H9 (cell line): Measurements from ENCODE around the gene KLRB1. TPM values are rescaled to one million over a fixed set of nuclear protein-coding genes. Genes with fewer than 3 reads are reported as not detected.

Experiments used
- DNase-seq: peaks from one replicate; pipeline ENCODE4 v3.0.0-alpha.2; 2017
- H2AFZ ChIP-seq: one replicate; pipeline ENCODE4 v1.6.1; 2013; ENCODE audit warnings: mild to moderate bottlenecking, low read length, control low read depth, moderate library complexity
- H2AK5ac ChIP-seq: 2 replicates; pipeline ENCODE4 v1.6.1; 2013; ENCODE audit warnings: low read length, control low read depth, mixed read lengths; ENCODE audit not compliant: insufficient read length
- H2BK120ac ChIP-seq: one replicate; pipeline ENCODE4 v1.6.1; 2013; ENCODE audit warnings: low read depth, mild to moderate bottlenecking, low read length, control low read depth, inconsistent platforms; ENCODE audit not compliant: poor library complexity, severe bottlenecking
- H2BK12ac ChIP-seq: 2 replicates; pipeline ENCODE4 v1.6.1; 2013; ENCODE audit warnings: low read length, control low read depth, mixed read lengths, low read depth; ENCODE audit not compliant: insufficient read length
- H2BK15ac ChIP-seq: 2 replicates; pipeline ENCODE4 v1.6.1; 2013; ENCODE audit warnings: low read depth, low read length, control low read depth
- H2BK20ac ChIP-seq: one replicate; pipeline ENCODE4 v1.6.1; 2013; ENCODE audit warnings: low read depth, mild to moderate bottlenecking, low read length, control low read depth, inconsistent platforms; ENCODE audit not compliant: poor library complexity, severe bottlenecking
- H2BK5ac ChIP-seq: 2 replicates; pipeline ENCODE4 v1.6.1; 2013; ENCODE audit warnings: low read length, control low read depth, mixed read lengths; ENCODE audit not compliant: insufficient read length
- H3K14ac ChIP-seq: 2 replicates; pipeline ENCODE4 v1.6.1; 2013; ENCODE audit warnings: low read length, control low read depth; ENCODE audit not compliant: insufficient read depth
- H3K18ac ChIP-seq: 2 replicates; pipeline ENCODE4 v1.6.1; 2013; ENCODE audit warnings: low read depth, mild to moderate bottlenecking, mixed read lengths, low read length, control low read depth; ENCODE audit not compliant: insufficient read length
- H3K23ac ChIP-seq: 2 replicates; pipeline ENCODE4 v1.6.1; 2013; ENCODE audit warnings: low read length, control low read depth, mixed read lengths, low read depth; ENCODE audit not compliant: insufficient read length
- H3K23me2 ChIP-seq: 2 replicates; pipeline ENCODE4 v1.6.1; 2013; ENCODE audit warnings: low read depth, mild to moderate bottlenecking, mixed read lengths, low read length, control low read depth; ENCODE audit not compliant: insufficient read length, poor library complexity, severe bottlenecking
- H3K27ac ChIP-seq: 2 replicates; pipeline ENCODE4 v1.5.1; 2013; ENCODE audit warnings: low read length, control low read depth, mixed read lengths, low read depth; ENCODE audit not compliant: insufficient read length
- H3K27me3 ChIP-seq: 2 replicates; pipeline ENCODE4 v1.6.1; 2013; ENCODE audit warnings: low read length, control low read depth, inconsistent platforms; ENCODE audit not compliant: insufficient read depth
- H3K4ac ChIP-seq: 2 replicates; pipeline ENCODE4 v1.6.1; 2013; ENCODE audit warnings: low read depth, mild to moderate bottlenecking, control low read depth, inconsistent platforms, low read length, moderate library complexity
- H3K4me1 ChIP-seq: 2 replicates; pipeline ENCODE4 v1.6.1; 2013; ENCODE audit warnings: low read length, control low read depth, inconsistent platforms; ENCODE audit not compliant: insufficient read depth
- H3K4me2 ChIP-seq: 2 replicates; pipeline ENCODE4 v1.6.1; 2013; ENCODE audit warnings: low read length, control low read depth, mixed read lengths; ENCODE audit not compliant: insufficient read length, insufficient read depth
- H3K56ac ChIP-seq: 2 replicates; pipeline ENCODE4 v1.6.1; 2013; ENCODE audit warnings: low read depth, mild to moderate bottlenecking, mixed read lengths, low read length, control low read depth; ENCODE audit not compliant: insufficient read length
- H3K79me1 ChIP-seq: 2 replicates; pipeline ENCODE4 v1.6.1; 2013; ENCODE audit warnings: low read depth, mild to moderate bottlenecking, moderate library complexity, low read length, control low read depth, inconsistent platforms; ENCODE audit not compliant: insufficient read depth, poor library complexity, severe bottlenecking
- H3K79me2 ChIP-seq: 2 replicates; pipeline ENCODE4 v1.6.1; 2013; ENCODE audit warnings: low read length, control low read depth, inconsistent platforms; ENCODE audit not compliant: insufficient read depth
- H3K9ac ChIP-seq: 2 replicates; pipeline ENCODE4 v1.6.1; 2013; ENCODE audit warnings: low read length, control low read depth, mixed read lengths; ENCODE audit not compliant: insufficient read length; ENCODE audit errors: extremely low read depth
- H3K9me3 ChIP-seq: one replicate; pipeline ENCODE4 v1.6.1; 2013; ENCODE audit warnings: low read depth, low read length, inconsistent platforms; ENCODE audit not compliant: control insufficient read depth
- H3T11ph ChIP-seq: one replicate; pipeline ENCODE4 v1.6.1; 2013; ENCODE audit warnings: mild to moderate bottlenecking, low read length, control low read depth, inconsistent platforms
- H4K20me1 ChIP-seq: one replicate; pipeline ENCODE4 v1.6.1; 2013; ENCODE audit not compliant: control insufficient read depth, insufficient read length, insufficient read depth
- H4K5ac ChIP-seq: 2 replicates; pipeline ENCODE4 v1.6.1; 2013; ENCODE audit warnings: low read depth, mild to moderate bottlenecking, mixed read lengths, low read length, control low read depth; ENCODE audit not compliant: insufficient read length
- H4K8ac ChIP-seq: replicated peaks from 2 replicates; pipeline ENCODE4 v1.6.1; 2013; ENCODE audit warnings: low read length, control low read depth, mixed read lengths, low read depth; ENCODE audit not compliant: insufficient read length
- H4K91ac ChIP-seq: 2 replicates; pipeline ENCODE4 v1.6.1; 2013; ENCODE audit warnings: low read depth, mild to moderate bottlenecking, moderate library complexity, mixed read lengths, low read length, control low read depth; ENCODE audit not compliant: insufficient read length
- H3K27ac Mint-ChIP-seq, 3 experiments: 2 replicates in 2 of 3; 3 replicates in 1 of 3; pipeline ENCODE4 v1.8.0; 2020 to 2021; ENCODE audit warnings: mixed read lengths in 3 of 3, mild to moderate bottlenecking in 1 of 3, moderate library complexity in 1 of 3
- H3K27me3 Mint-ChIP-seq: 2 replicates; pipeline ENCODE4 v1.8.0; 2021; ENCODE audit warnings: low read depth, mild to moderate bottlenecking, moderate library complexity, mixed read lengths
- H3K36me3 Mint-ChIP-seq, 3 experiments: 2 replicates in 2 of 3; 3 replicates in 1 of 3; pipeline ENCODE4 v1.8.0; 2020 to 2021; ENCODE audit warnings: low read depth in 3 of 3, mixed read lengths in 3 of 3; ENCODE audit not compliant: insufficient read depth in 1 of 3
- H3K4me1 Mint-ChIP-seq, 2 experiments: 2 replicates each; pipeline ENCODE4 v1.8.0; 2020; ENCODE audit warnings: mixed read lengths in 2 of 2
- H3K4me3 Mint-ChIP-seq, 2 experiments: 2 replicates in 1 of 2; 3 replicates in 1 of 2; pipeline ENCODE4 v1.8.0; 2020 to 2021; ENCODE audit warnings: mild to moderate bottlenecking in 2 of 2, mixed read lengths in 2 of 2, moderate library complexity in 1 of 2
- H3K9me3 Mint-ChIP-seq, 2 experiments: 2 replicates in 1 of 2; 3 replicates in 1 of 2; pipeline ENCODE4 v1.8.0; 2020; ENCODE audit warnings: mild to moderate bottlenecking in 2 of 2, mixed read lengths in 2 of 2, moderate library complexity in 1 of 2
- total RNA-seq: library from RNA; stranded (reverse); gene quantifications from 2 replicates; pipeline ENCODE4 v1.2.1, GENCODE V29; 2021
- TF ChIP-seq, protein P1 (sequence below): fragments of 200-600 bp; sonication (generic); conservative IDR thresholded peaks from 3 replicates; pipeline ENCODE4 v1.8.0; 2021; ENCODE audit warnings: antibody characterized with exemption, mild to moderate bottlenecking

KLRB1 gene
- total RNA-seq, 1 experiment from 2014 or later = 0.15 TPM

DNA sequence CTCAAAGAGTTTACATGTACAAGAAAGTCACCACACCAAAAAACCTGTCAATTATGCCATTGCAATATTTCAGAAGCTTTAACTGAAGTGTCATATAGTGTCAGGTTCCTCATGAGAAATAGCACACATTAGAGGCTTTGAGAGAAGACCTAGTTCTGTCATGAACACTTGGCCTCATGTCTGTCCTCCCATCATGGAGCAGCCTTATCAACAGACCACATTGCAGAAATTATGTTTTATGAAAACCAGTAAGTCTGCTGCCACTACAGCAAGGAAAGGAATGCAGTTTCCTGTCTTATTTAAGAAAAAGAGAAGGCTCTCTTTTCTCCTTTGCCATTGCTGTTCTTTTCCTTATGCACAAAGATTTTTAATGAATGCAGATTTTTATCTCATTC is 35.5 kb upstream of the KLRB1 start:
- TF ChIP-seq, protein P1, sequence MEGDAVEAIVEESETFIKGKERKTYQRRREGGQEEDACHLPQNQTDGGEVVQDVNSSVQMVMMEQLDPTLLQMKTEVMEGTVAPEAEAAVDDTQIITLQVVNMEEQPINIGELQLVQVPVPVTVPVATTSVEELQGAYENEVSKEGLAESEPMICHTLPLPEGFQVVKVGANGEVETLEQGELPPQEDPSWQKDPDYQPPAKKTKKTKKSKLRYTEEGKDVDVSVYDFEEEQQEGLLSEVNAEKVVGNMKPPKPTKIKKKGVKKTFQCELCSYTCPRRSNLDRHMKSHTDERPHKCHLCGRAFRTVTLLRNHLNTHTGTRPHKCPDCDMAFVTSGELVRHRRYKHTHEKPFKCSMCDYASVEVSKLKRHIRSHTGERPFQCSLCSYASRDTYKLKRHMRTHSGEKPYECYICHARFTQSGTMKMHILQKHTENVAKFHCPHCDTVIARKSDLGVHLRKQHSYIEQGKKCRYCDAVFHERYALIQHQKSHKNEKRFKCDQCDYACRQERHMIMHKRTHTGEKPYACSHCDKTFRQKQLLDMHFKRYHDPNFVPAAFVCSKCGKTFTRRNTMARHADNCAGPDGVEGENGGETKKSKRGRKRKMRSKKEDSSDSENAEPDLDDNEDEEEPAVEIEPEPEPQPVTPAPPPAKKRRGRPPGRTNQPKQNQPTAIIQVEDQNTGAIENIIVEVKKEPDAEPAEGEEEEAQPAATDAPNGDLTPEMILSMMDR = no peak
- H3K4me3 Mint-ChIP-seq = no peak overlapping the region

More for the DNA sequence above, 35.5 kb upstream of the KLRB1 start:
- Histone ChIP-seq H4K8ac (no peak overlapping the region), H3K4ac (no peak overlapping the region), H3K79me2 (no peaks in the 10 kb centered on the region), H3K18ac (no peak overlapping the region), H3K56ac (no peak overlapping the region), H3K23me2 (peaks cover 9% of the 10 kb centered on the region), H3K9me3 (no peaks in the 10 kb centered on the region), H2AFZ (no peak overlapping the region), H3K9ac (no peak overlapping the region), H2BK5ac (no peak overlapping the region), H2BK15ac (no peak overlapping the region), H4K5ac (no peak overlapping the region), H2BK12ac (no peak overlapping the region), H4K20me1 (no peaks in the 10 kb centered on the region), H3K79me1 (no peaks in the 10 kb centered on the region), H3K14ac (no peak overlapping the region), H3T11ph (no peak overlapping the region), H3K4me2 (no peak overlapping the region), H2AK5ac (no peak overlapping the region), H2BK120ac (no peak overlapping the region), H2BK20ac (no peak overlapping the region), H3K4me1 (no peaks in the 10 kb centered on the region), H3K27me3 (no peaks in the 10 kb centered on the region), H4K91ac (no peak overlapping the region), H3K27ac (no peak overlapping the region), H3K23ac (no peak overlapping the region)
- Mint-ChIP-seq H3K27ac (no peak overlapping the region), H3K9me3 (peaks cover 0 to 11% of the 10 kb centered on the region in 2 experiments; a peak in 3 of 5 replicates), H3K4me1 (peaks cover 9 to 10% of the 10 kb centered on the region in 2 experiments), H3K27me3 (no peaks in the 10 kb centered on the region; the same call in none of the 2 replicates), H3K36me3 (peaks cover 8 to 16% (median 14%) of the 10 kb centered on the region in 3 experiments)
- DNase-seq = no peak
